Thyroid gland (tissue), 4 donors: ENCODE results near the gene UBALD2. TPM values are rescaled to one million over a fixed set of nuclear protein-coding genes. Genes with fewer than 3 reads are reported as not detected.

ENCODE experiments used
- DNase-seq, 2 donors: peaks; one replicate each; pipeline ENCODE4 v3.0.0-alpha.2; 2019
- H3K27ac ChIP-seq, 3 donors: fragments of 200-600 bp; sonication (generic); 1 replicate in 2 of 3; 2 replicates in 1 of 3; pipeline ENCODE4 v1.5.1; 2016 to 2019; ENCODE audit warnings: mild to moderate bottlenecking in 1 of 3, moderate library complexity in 1 of 3
- H3K27me3 ChIP-seq: fragments of 200-600 bp; sonication (generic); one replicate; pipeline ENCODE4 v1.5.1; 2019
- H3K36me3 ChIP-seq, 2 donors: fragments of 200-600 bp; sonication (generic); one replicate each; pipeline ENCODE4 v1.5.1; 2016 to 2019
- H3K4me1 ChIP-seq, 2 donors: fragments of 200-600 bp; sonication (generic); one replicate each; pipeline ENCODE4 v1.5.1; 2017 to 2019
- H3K4me3 ChIP-seq, 3 donors: fragments of 200-600 bp; sonication (generic); replicated peaks in 1 of 3; 1 replicate in 2 of 3; 2 replicates in 1 of 3; pipeline ENCODE4 v1.5.1; 2016; ENCODE audit warnings: mild to moderate bottlenecking in 1 of 3
- H3K9me3 ChIP-seq: fragments of 200-600 bp; sonication (generic); one replicate; pipeline ENCODE4 v1.5.1; 2017
- CTCF ChIP-seq, 6 experiments: fragments of 200-600 bp in 3 of 6; fragments of 450-650 bp in 3 of 6; sonication (generic) in 3 of 6; IDR thresholded peaks; one replicate each; pipeline ENCODE4 v1.5.1; 2016 to 2019; ENCODE audit warnings: antibody characterized with exemption in 6 of 6, mild to moderate bottlenecking in 2 of 6, inconsistent platforms in 1 of 6, moderate library complexity in 1 of 6
- POLR2A ChIP-seq, 2 donors: fragments of 450-650 bp; IDR thresholded peaks; one replicate each; pipeline ENCODE4 v1.6.1; 2017; ENCODE audit warnings: antibody characterized with exemption in 2 of 2, mild to moderate bottlenecking in 2 of 2, moderate library complexity in 1 of 2
- WGBS, 2 donors: methylation state at CpG; one replicate each; pipeline ENCODE4 v1.1.5; 2017; 5-methylcytosine and 5-hydroxymethylcytosine counted together
- intact Hi-C: fragments of 100-400 bp; cut with DNase I; formaldehyde crosslinking; loops from one replicate; pipeline ENCODE4 v1.15.1; 2023
- total RNA-seq, 4 donors: library from RNA; depleted of rRNA; stranded (reverse); fragments of >200 nt; gene quantifications; one replicate each; pipeline ENCODE4 v1.2.3, GENCODE V29; 2016

Gene UBALD2
- total RNA-seq, 4 donors from 2014 or later: 9.8 to 54.2 (median 22.9) TPM

DNA sequence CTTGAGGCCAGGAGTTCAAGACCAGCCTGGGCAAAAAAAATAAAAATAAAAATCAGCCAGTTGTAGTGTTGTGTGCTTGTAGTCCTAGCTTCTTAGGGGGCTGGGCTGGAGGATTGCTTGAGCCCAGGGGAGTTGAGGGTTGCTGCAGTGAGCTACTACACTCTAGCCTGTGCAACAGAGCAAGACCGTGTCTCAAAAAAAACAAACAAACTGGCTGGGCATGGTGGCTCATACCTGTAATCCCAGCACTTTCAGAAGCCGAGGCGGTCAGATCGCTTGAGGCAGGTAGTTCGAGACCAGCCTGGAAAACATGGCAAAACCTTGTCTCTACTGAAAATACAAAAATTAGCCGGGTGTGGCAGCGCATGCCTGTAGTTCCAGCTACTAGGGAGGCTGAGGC lies 4.9 kb upstream of the UBALD2 start:
- intact Hi-C loops: no loop called here
- H3K9me3 ChIP-seq: no peaks in the 10 kb centered on the region
- TF ChIP-seq CTCF (IDR thresholded peaks at IDR 0.05) (no peak), POLR2A (IDR thresholded peaks at IDR 0.05) (no peak)
- no peak overlapping the region for H3K4me3 ChIP-seq
- WGBS, 2 donors: 69 to 74% methylated on average over 7 of the region's 7 CpGs
- no peaks in the 10 kb centered on the region for H3K36me3 ChIP-seq
- H3K4me1 ChIP-seq: peaks cover 5 to 36% of the 10 kb centered on the region in 2 donors
- no peaks in the 10 kb centered on the region for H3K27me3 ChIP-seq
- no peak overlapping the region for H3K27ac ChIP-seq
- peak in 1 of 2 donors; percentile 43 for DNase-seq

DNA sequence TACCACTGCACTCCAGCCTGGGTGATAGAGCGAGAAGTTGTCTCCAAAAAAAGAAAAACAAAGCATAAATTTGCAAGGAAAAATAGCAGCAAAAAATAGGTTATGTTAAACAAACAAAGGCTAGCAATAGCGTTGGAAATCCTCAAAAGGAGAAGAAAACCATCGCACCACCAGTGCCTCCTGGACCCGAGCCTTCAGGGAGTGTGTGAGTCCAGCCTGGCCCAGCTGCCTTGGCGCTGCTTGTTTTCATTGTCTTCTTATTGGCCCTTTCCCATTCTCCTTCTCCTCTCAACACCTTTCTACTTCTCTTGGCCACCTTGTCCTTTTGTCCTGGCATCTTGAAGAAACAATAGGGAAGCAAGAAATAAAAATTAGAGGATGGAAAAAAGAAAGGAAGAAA lies 4.5 kb upstream of the UBALD2 start:
- no peak for DNase-seq
- no peaks in the 10 kb centered on the region for H3K36me3 ChIP-seq
- H3K9me3 ChIP-seq: no peaks in the 10 kb centered on the region
- intact Hi-C loops: no loop called here
- no peak overlapping the region for H3K27ac ChIP-seq
- H3K27me3 ChIP-seq: no peaks in the 10 kb centered on the region
- TF ChIP-seq CTCF (IDR thresholded peaks at IDR 0.05) (no peak), POLR2A (IDR thresholded peaks at IDR 0.05) (no peak)
- H3K4me1 ChIP-seq: peaks cover 5 to 36% of the 10 kb centered on the region in 2 donors
- WGBS, 2 donors: 81 to 82% methylated on average over 5 of the region's 5 CpGs
- H3K4me3 ChIP-seq: no peak overlapping the region

- intact Hi-C loops: no loop called here
- H3K27ac ChIP-seq: no peak overlapping the region
- H3K4me3 ChIP-seq: no peak overlapping the region
- DNase-seq: no peak
- 83 to 92% methylated on average over 23 of the region's 23 CpGs for WGBS, 2 donors
- no peaks in the 10 kb centered on the region for H3K27me3 ChIP-seq
- peaks cover 10 to 38% of the 10 kb centered on the region in 2 donors for H3K4me1 ChIP-seq
- no peaks in the 10 kb centered on the region for H3K9me3 ChIP-seq
- no peaks in the 10 kb centered on the region for H3K36me3 ChIP-seq
- TF ChIP-seq POLR2A (IDR thresholded peaks at IDR 0.05): no peak
- TF ChIP-seq CTCF (IDR thresholded peaks at IDR 0.05): no peak
Measured at GRCh38 chr17:76261421-76262215, 3.5 kb upstream of the UBALD2 start.

- Histone ChIP-seq H3K36me3 (no peaks in the 10 kb centered on the region), H3K4me3 (no peak overlapping the region), H3K27me3 (no peaks in the 10 kb centered on the region), H3K9me3 (no peaks in the 10 kb centered on the region), H3K4me1 (peaks cover 20 to 50% of the 10 kb centered on the region in 2 donors), H3K27ac (peak overlapping the region; percentile 31 to 66 (median 54))
- peak; percentile 41 to 53 for DNase-seq
- TF ChIP-seq CTCF (IDR thresholded peaks at IDR 0.05) (no peak), POLR2A (IDR thresholded peaks at IDR 0.05) (no peak)
- intact Hi-C loops: no loop called here
- WGBS, 2 donors: 31 to 35% methylated on average over 9 of the region's 9 CpGs
Measured at GRCh38 chr17:76262732-76263344, 2.3 kb upstream of the UBALD2 start.

- Histone ChIP-seq H3K9me3 (no peaks in the 10 kb centered on the region), H3K27ac (no peak overlapping the region), H3K36me3 (peaks cover 0 to 2% of the 10 kb centered on the region in 2 donors), H3K4me3 (no peak overlapping the region), H3K4me1 (peaks cover 29 to 58% of the 10 kb centered on the region in 2 donors), H3K27me3 (no peaks in the 10 kb centered on the region)
- no peak for DNase-seq
- intact Hi-C loops: no loop called here
- TF ChIP-seq POLR2A (IDR thresholded peaks at IDR 0.05): no peak
- TF ChIP-seq CTCF (IDR thresholded peaks at IDR 0.05): no peak
- WGBS, 2 donors: 93 to 96% methylated on average over 5 of the region's 5 CpGs
Measured at GRCh38 chr17:76263896-76264295, 1.3 kb upstream of the UBALD2 start.
